ENCODE data around the gene MAP2K6. TPM values are rescaled to one million over a fixed set of nuclear protein-coding genes. Genes with fewer than 3 reads are reported as not detected.

MAP2K6 gene
- polyA plus RNA-seq, 4 donors, result 5.1 to 21.2 (median 13.4) TPM

DNA sequence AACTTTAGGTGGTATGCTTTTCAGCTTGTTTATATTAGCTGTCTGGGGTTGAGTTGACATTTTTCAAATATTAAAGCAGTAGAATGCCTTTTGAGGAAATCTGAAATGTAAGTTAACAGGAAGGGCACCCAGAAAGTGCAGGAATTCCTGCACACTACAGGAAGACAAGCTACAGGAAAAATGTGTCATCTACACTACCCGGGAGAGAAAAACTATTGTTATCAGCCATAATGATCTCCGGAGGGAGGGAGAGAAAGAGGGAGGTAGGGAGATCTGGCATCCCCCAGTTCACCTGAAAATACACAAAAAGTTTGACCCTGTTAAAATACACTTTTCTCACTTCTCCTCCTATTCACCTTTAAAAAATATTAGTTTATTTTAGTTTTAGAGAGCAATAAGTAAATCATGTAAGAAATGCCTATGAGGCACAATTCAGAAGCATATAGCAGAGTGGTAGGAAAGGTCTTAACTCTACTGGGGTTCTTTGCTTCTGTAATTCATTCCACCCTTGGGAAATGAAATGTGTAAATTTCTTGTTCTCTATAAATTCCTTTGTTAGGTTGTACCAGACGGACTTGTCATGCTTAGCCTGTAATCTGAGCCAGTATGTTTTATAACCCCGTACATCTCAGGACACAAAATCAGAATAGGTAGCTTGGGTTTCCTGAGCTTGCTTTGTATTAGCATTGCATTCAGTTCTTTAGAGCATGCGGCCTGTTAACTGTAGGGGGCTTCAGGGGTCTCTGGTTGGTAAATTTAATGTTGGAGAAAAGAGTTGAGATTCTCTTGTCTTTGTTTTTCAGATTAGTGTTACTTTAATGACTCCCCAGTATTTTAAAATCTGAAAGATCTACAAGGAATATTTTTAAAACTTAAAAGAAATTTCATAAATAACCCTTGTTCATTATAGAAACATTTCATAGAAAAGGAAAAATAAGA is 3.3 kb downstream of the MAP2K6 start:
- DNase-seq (no peak), FAIRE-seq (peak; percentile 39)
- no peaks in the 10 kb centered on the region for H3K36me3 ChIP-seq (ENCODE audit: control insufficient read depth in 3 of 3, insufficient read depth in 2 of 3, low read depth in 1 of 3, low read length in 3 of 3)
- peaks cover 4 to 7% (median 4%) of the 10 kb centered on the region in 3 donors for H3K4me1 ChIP-seq (ENCODE audit: control insufficient read depth in 3 of 3, insufficient read depth in 2 of 3, low read depth in 1 of 3, low read length in 2 of 3)
- H3K27ac ChIP-seq (ENCODE audit: low read depth in 1 of 3, low read length in 2 of 3), result no peak overlapping the region
- H3K27me3 ChIP-seq (ENCODE audit: control insufficient read depth in 3 of 3, insufficient read depth in 3 of 3, low read length in 3 of 3), result no peaks in the 10 kb centered on the region
- no peaks in the 10 kb centered on the region for H3K9me3 ChIP-seq (ENCODE audit: control insufficient read depth in 2 of 2, insufficient read depth in 1 of 2, low read depth in 1 of 2, low read length in 1 of 2)
- H3K4me3 ChIP-seq (ENCODE audit: low read depth in 1 of 3, low read length in 3 of 3), result peak overlapping the region in 1 of 3 donors; percentile 10
- WGBS, 3 donors, result 18 to 39% (median 30%) methylated on average over 5 of the region's 5 CpGs

- peak in 1 of 2 donors; percentile 31 for DNase-seq
- Histone ChIP-seq H3K27me3 (ENCODE audit: control insufficient read depth in 3 of 3, insufficient read depth in 3 of 3, low read length in 3 of 3) (no peaks in the 10 kb centered on the region), H3K27ac (ENCODE audit: low read depth in 1 of 3, low read length in 2 of 3) (no peak overlapping the region), H3K9me3 (ENCODE audit: control insufficient read depth in 2 of 2, insufficient read depth in 1 of 2, low read depth in 1 of 2, low read length in 1 of 2) (no peaks in the 10 kb centered on the region), H3K4me1 (ENCODE audit: control insufficient read depth in 3 of 3, insufficient read depth in 2 of 3, low read depth in 1 of 3, low read length in 2 of 3) (peaks cover 4 to 10% (median 4%) of the 10 kb centered on the region in 3 donors), H3K36me3 (ENCODE audit: control insufficient read depth in 3 of 3, insufficient read depth in 2 of 3, low read depth in 1 of 3, low read length in 3 of 3) (no peaks in the 10 kb centered on the region), H3K4me3 (ENCODE audit: low read depth in 1 of 3, low read length in 3 of 3) (no peak overlapping the region)
- FAIRE-seq, result no peak
- WGBS, 3 donors, result 40 to 63% (median 51%) methylated on average over 2 of the region's 2 CpGs
These were observed 4.0 kb downstream of the MAP2K6 start for GRCh38 chr17:69418535-69418934.

DNA sequence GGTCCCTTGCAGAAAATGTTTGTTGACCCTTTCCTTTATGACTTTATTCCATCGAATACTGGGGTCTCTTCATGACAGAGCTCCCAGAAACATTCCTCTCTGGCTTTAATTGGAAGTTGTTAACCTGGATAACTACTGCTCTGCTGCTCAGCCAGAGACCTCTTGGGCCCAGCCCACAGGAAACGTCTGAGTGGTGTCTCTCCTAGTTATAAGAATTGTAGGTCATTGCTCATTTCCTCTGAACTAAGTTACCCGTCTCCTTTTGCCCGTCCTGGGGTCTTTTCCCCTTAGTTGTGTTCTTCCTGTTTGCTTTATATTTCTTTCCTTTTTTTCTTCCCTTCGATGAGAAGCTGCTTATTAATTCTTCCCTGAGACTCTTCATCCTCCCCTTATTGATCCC is 9.0 kb downstream of the MAP2K6 start:
- Histone ChIP-seq H3K4me3 (ENCODE audit: low read depth in 1 of 3, low read length in 3 of 3) (no peak overlapping the region), H3K9me3 (ENCODE audit: control insufficient read depth in 2 of 2, insufficient read depth in 1 of 2, low read depth in 1 of 2, low read length in 1 of 2) (no peaks in the 10 kb centered on the region), H3K27me3 (ENCODE audit: control insufficient read depth in 3 of 3, insufficient read depth in 3 of 3, low read length in 3 of 3) (no peaks in the 10 kb centered on the region), H3K27ac (ENCODE audit: low read depth in 1 of 3, low read length in 2 of 3) (no peak overlapping the region), H3K4me1 (ENCODE audit: control insufficient read depth in 3 of 3, insufficient read depth in 2 of 3, low read depth in 1 of 3, low read length in 2 of 3) (peaks cover 4 to 17% (median 6%) of the 10 kb centered on the region in 3 donors), H3K36me3 (ENCODE audit: control insufficient read depth in 3 of 3, insufficient read depth in 2 of 3, low read depth in 1 of 3, low read length in 3 of 3) (no peaks in the 10 kb centered on the region)
- FAIRE-seq (no peak), DNase-seq (no peak)
- 55 to 78% (median 60%) methylated on average over 5 of the region's 5 CpGs for WGBS, 3 donors

DNA sequence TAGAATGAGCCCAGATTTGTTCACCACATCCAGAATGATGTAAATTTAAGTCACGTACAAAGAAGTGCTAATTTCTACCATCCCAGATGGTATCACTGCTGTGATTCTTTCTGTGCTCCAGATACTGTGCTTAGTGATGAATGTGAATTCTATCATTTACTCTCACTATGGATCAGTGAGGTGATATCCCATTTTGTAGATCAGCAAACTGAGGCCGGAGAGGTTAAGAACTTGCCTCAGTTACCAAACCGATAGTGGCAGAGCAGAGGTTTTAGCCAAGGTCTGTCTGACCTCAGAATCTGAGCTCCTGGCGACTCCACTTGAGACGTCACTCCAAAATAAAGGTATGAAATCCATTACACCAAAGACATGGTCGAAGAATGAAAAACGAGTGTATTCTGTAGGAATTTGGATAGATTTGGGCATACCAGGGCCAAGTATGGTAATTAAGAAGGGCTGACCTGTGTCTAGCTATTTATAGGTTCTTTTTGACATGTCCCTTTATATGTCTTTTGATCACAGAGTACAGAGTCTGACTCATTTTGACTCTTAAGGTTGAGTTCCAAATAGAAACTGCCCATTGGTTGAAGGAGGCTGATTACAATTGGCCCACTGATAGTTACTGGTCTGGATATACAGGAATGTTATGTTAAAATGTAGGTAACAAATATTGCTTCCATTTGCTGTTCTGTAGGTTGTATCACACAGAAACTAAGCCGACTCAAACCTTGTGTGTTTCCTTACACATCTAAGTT is 10.0 kb downstream of the MAP2K6 start:
- Histone ChIP-seq H3K27me3 (ENCODE audit: control insufficient read depth in 3 of 3, insufficient read depth in 3 of 3, low read length in 3 of 3) (no peaks in the 10 kb centered on the region), H3K27ac (ENCODE audit: low read depth in 1 of 3, low read length in 2 of 3) (no peak overlapping the region), H3K4me1 (ENCODE audit: control insufficient read depth in 3 of 3, insufficient read depth in 2 of 3, low read depth in 1 of 3, low read length in 2 of 3) (peaks cover 4 to 17% (median 9%) of the 10 kb centered on the region in 3 donors), H3K4me3 (ENCODE audit: low read depth in 1 of 3, low read length in 3 of 3) (no peak overlapping the region), H3K36me3 (ENCODE audit: control insufficient read depth in 3 of 3, insufficient read depth in 2 of 3, low read depth in 1 of 3, low read length in 3 of 3) (no peaks in the 10 kb centered on the region), H3K9me3 (ENCODE audit: control insufficient read depth in 2 of 2, insufficient read depth in 1 of 2, low read depth in 1 of 2, low read length in 1 of 2) (no peaks in the 10 kb centered on the region)
- FAIRE-seq, result no peak
- no peak for DNase-seq
- WGBS, 3 donors, result 90 to 93% (median 93%) methylated on average over 8 of the region's 8 CpGs

GRCh38 chr17:69425978-69426377 is 11.5 kb downstream of the MAP2K6 start:
- Histone ChIP-seq H3K9me3 (ENCODE audit: control insufficient read depth in 2 of 2, insufficient read depth in 1 of 2, low read depth in 1 of 2, low read length in 1 of 2) (no peaks in the 10 kb centered on the region), H3K27ac (ENCODE audit: low read depth in 1 of 3, low read length in 2 of 3) (no peak overlapping the region), H3K36me3 (ENCODE audit: control insufficient read depth in 3 of 3, insufficient read depth in 2 of 3, low read depth in 1 of 3, low read length in 3 of 3) (no peaks in the 10 kb centered on the region), H3K27me3 (ENCODE audit: control insufficient read depth in 3 of 3, insufficient read depth in 3 of 3, low read length in 3 of 3) (no peaks in the 10 kb centered on the region), H3K4me3 (ENCODE audit: low read depth in 1 of 3, low read length in 3 of 3) (no peak overlapping the region), H3K4me1 (ENCODE audit: control insufficient read depth in 3 of 3, insufficient read depth in 2 of 3, low read depth in 1 of 3, low read length in 2 of 3) (peaks cover 4 to 17% (median 13%) of the 10 kb centered on the region in 3 donors)
- FAIRE-seq (no peak), DNase-seq (no peak)
- WGBS, 3 donors, result 50 to 73% (median 62%) methylated on average over 3 of the region's 3 CpGs

GRCh38 chr17:69427486-69428197 is 13.1 kb downstream of the MAP2K6 start:
- H3K4me3 ChIP-seq (ENCODE audit: low read depth in 1 of 3, low read length in 3 of 3), result no peak overlapping the region
- WGBS, 3 donors, result 90 to 97% (median 92%) methylated on average over 2 of the region's 2 CpGs
- H3K9me3 ChIP-seq (ENCODE audit: control insufficient read depth in 2 of 2, insufficient read depth in 1 of 2, low read depth in 1 of 2, low read length in 1 of 2), result no peaks in the 10 kb centered on the region
- no peaks in the 10 kb centered on the region for H3K27me3 ChIP-seq (ENCODE audit: control insufficient read depth in 3 of 3, insufficient read depth in 3 of 3, low read length in 3 of 3)
- H3K27ac ChIP-seq (ENCODE audit: low read depth in 1 of 3, low read length in 2 of 3), result peak overlapping the region in 1 of 3 donors; percentile 32
- FAIRE-seq (no peak), DNase-seq (no peak)
- H3K36me3 ChIP-seq (ENCODE audit: control insufficient read depth in 3 of 3, insufficient read depth in 2 of 3, low read depth in 1 of 3, low read length in 3 of 3), result no peaks in the 10 kb centered on the region
- peaks cover 4 to 17% (median 13%) of the 10 kb centered on the region in 3 donors for H3K4me1 ChIP-seq (ENCODE audit: control insufficient read depth in 3 of 3, insufficient read depth in 2 of 3, low read depth in 1 of 3, low read length in 2 of 3)

GRCh38 chr17:69428252-69428980 is 13.9 kb downstream of the MAP2K6 start:
- Histone ChIP-seq H3K27ac (ENCODE audit: low read depth in 1 of 3, low read length in 2 of 3) (peak overlapping the region in 1 of 3 donors; percentile 32), H3K4me1 (ENCODE audit: control insufficient read depth in 3 of 3, insufficient read depth in 2 of 3, low read depth in 1 of 3, low read length in 2 of 3) (peaks cover 4 to 17% (median 10%) of the 10 kb centered on the region in 3 donors), H3K36me3 (ENCODE audit: control insufficient read depth in 3 of 3, insufficient read depth in 2 of 3, low read depth in 1 of 3, low read length in 3 of 3) (no peaks in the 10 kb centered on the region), H3K4me3 (ENCODE audit: low read depth in 1 of 3, low read length in 3 of 3) (no peak overlapping the region), H3K27me3 (ENCODE audit: control insufficient read depth in 3 of 3, insufficient read depth in 3 of 3, low read length in 3 of 3) (no peaks in the 10 kb centered on the region), H3K9me3 (ENCODE audit: control insufficient read depth in 2 of 2, insufficient read depth in 1 of 2, low read depth in 1 of 2, low read length in 1 of 2) (no peaks in the 10 kb centered on the region)
- peak in 1 of 2 donors; percentile 42 for DNase-seq
- no peak for FAIRE-seq
- WGBS, 3 donors, result 43 to 63% (median 48%) methylated on average over 6 of the region's 6 CpGs

Data from small intestine (tissue), 7 donors.